Right kidney (tissue), 9 donors: ENCODE results near the gene OR4K5.
"Not testable (repeated sequence)": the region's sequence is repeated elsewhere in the genome, so short reads cannot be mapped to it uniquely, and the experiment has no call there.

Experiments used
- DNase-seq: peaks from one replicate; pipeline ENCODE4 v3.0.0-alpha.2; 2016
- long read RNA-seq, 8 donors: transcript quantifications; one replicate each; lab custom pipeline, GENCODE V29; 2026

OR4K5 gene
- long read RNA-seq, donor 1 = 0 reads
- long read RNA-seq, donor 2 = 0 reads
- long read RNA-seq, donor 3 = 0 reads
- long read RNA-seq, donor 4 = 0 reads
- long read RNA-seq, donor 5 = 0 reads
- long read RNA-seq, donor 6 = 0 reads
- long read RNA-seq, donor 7 = 0 reads
- long read RNA-seq, donor 8 = 0 reads

- DNase-seq = no peak
Measured at GRCh38 chr14:19920021-19920657, at the start of gene OR4K5. OR4K5 (plus strand) TSS chr14:19920607; CDS start chr14:19920607, 0 bp downstream.

- DNase-seq = no peak
Measured at GRCh38 chr14:19873178-19873577, 47.2 kb upstream of the OR4K5 start.

- no peak for DNase-seq
Measured at GRCh38 chr14:19874842-19875241, 45.6 kb upstream of the OR4K5 start, which contains the start of gene OR4K2. OR4K2 (plus strand) TSS chr14:19875142; CDS start chr14:19876268, 1,126 bp downstream.

- DNase-seq = no peak
Measured at GRCh38 chr14:19878029-19878642, 42.3 kb upstream of the OR4K5 start.

- no peak for DNase-seq
Measured at GRCh38 chr14:19895282-19895681, 25.1 kb upstream of the OR4K5 start.

GRCh38 chr14:19900999-19901398 lies 19.4 kb upstream of the OR4K5 start:
- no peak for DNase-seq

GRCh38 chr14:19902409-19902808 lies 18.0 kb upstream of the OR4K5 start:
- DNase-seq = no peak

GRCh38 chr14:19906665-19907064 lies 13.7 kb upstream of the OR4K5 start:
- no peak for DNase-seq

GRCh38 chr14:19911114-19911513 lies 9.3 kb upstream of the OR4K5 start:
- no peak for DNase-seq

GRCh38 chr14:19917243-19917642 lies 3.2 kb upstream of the OR4K5 start:
- no peak for DNase-seq

GRCh38 chr14:19917955-19918518 lies 2.4 kb upstream of the OR4K5 start:
- DNase-seq = no peak

- DNase-seq = no peak
Measured at GRCh38 chr14:19918553-19919264, 1.7 kb upstream of the OR4K5 start.

GRCh38 chr14:19930617-19931016 lies 10.2 kb downstream of the OR4K5 start, which contains the start of gene OR4K1:
OR4K1 (plus strand) TSS chr14:19930917; CDS start chr14:19935667, 4,750 bp downstream.
- no peak for DNase-seq

GRCh38 chr14:19941668-19942067 lies 21.3 kb downstream of the OR4K5 start:
- DNase-seq = no peak

- DNase-seq = no peak
Measured at GRCh38 chr14:19947413-19948090, 27.1 kb downstream of the OR4K5 start.

- DNase-seq = no peak
Measured at GRCh38 chr14:19949218-19949617, 28.8 kb downstream of the OR4K5 start.

- DNase-seq = not testable (repeated sequence)
Measured at GRCh38 chr14:19969735-19970134, 49.3 kb downstream of the OR4K5 start.
